HCT116 (cell line): ENCODE measurements around the gene TRIM65.

Experiments
- ELF1 ChIP-seq: IDR thresholded peaks from 2 replicates; pipeline ENCODE4 v1.6.1; 2012; ENCODE audit warnings: low read depth, borderline replicate concordance
- EZH2 ChIP-seq: fragments of 200-600 bp; sonication (generic); IDR thresholded peaks from 2 replicates; pipeline ENCODE4 v1.6.1; 2017; ENCODE audit warnings: antibody characterized with exemption, mixed run types
- POLR2A ChIP-seq: IDR thresholded peaks from 2 replicates; pipeline ENCODE4 v1.7.0; 2011; ENCODE audit warnings: borderline replicate concordance; ENCODE audit not compliant: insufficient read depth, insufficient read length; ENCODE audit errors: extremely low read depth
- TCF7L2 ChIP-seq: IDR thresholded peaks from 2 replicates; pipeline ENCODE4 v1.7.0; 2011; ENCODE audit warnings: borderline replicate concordance, inconsistent platforms; ENCODE audit not compliant: insufficient read depth, insufficient read length; ENCODE audit errors: extremely low read depth
- TF ChIP-seq, protein P1 (sequence below), 3 experiments: fragments of 200-600 bp in 1 of 3; sonication (generic) in 1 of 3; IDR thresholded peaks in 2 of 3; conservative IDR thresholded peaks in 1 of 3; 2 replicates each; pipeline ENCODE4 v1.5.1; 2012 to 2017; ENCODE audit warnings: low read depth in 2 of 3, low read length in 2 of 3, antibody characterized with exemption in 1 of 3, borderline replicate concordance in 1 of 3, control low read depth in 1 of 3, mild to moderate bottlenecking in 1 of 3, mixed read lengths in 1 of 3, mixed run types in 1 of 3, moderate library complexity in 1 of 3; ENCODE audit not compliant: insufficient read depth in 1 of 3
- TF ChIP-seq, protein P2 (sequence below): IDR thresholded peaks from 2 replicates; pipeline ENCODE4 v1.6.1; 2012; ENCODE audit warnings: low read depth

DNA sequence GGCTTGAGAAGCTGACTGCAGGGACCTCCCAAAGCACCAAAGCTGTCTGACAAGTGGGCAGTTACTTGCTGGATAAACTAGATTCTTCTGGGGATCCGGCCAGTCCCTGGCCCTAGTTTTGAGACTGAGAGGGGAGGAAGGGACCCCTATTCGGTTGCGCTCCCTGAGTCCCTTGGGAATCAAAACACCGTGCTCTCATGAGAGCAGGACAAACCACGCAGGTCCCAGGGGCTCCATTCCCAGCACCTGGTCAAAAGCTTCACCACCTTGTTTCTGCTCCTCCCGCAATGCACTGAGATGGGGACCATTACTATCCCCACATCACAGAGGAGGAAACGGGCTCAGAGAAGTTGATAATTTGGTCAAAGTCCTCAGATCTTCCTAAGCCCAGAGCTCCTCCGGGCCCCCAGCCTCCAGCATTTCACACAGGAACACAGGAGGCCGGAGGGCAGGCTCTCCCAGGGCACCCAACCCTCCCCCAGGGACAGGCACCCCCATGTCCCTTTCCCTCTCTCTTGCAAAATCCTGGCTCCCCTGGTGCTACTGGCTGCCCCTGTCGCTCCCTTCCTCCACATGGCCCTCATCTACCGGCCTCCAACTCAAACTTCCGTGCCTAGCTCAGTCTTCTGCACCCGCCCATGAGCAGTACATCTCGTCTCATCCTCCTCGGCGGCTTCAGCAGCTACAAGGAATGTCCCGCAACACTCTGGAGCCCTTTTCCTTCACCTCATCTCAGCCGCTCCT, 3.3 kb downstream of the TRIM65 start:
- TF ChIP-seq, protein P1, sequence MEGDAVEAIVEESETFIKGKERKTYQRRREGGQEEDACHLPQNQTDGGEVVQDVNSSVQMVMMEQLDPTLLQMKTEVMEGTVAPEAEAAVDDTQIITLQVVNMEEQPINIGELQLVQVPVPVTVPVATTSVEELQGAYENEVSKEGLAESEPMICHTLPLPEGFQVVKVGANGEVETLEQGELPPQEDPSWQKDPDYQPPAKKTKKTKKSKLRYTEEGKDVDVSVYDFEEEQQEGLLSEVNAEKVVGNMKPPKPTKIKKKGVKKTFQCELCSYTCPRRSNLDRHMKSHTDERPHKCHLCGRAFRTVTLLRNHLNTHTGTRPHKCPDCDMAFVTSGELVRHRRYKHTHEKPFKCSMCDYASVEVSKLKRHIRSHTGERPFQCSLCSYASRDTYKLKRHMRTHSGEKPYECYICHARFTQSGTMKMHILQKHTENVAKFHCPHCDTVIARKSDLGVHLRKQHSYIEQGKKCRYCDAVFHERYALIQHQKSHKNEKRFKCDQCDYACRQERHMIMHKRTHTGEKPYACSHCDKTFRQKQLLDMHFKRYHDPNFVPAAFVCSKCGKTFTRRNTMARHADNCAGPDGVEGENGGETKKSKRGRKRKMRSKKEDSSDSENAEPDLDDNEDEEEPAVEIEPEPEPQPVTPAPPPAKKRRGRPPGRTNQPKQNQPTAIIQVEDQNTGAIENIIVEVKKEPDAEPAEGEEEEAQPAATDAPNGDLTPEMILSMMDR (IDR thresholded peaks at IDR 0.05 in 2 of 3, conservative IDR thresholded peaks at IDR 0.05 in 1 of 3; ENCODE audit: borderline replicate concordance in 1 of 3, insufficient read depth in 1 of 3, low read depth in 2 of 3, low read length in 2 of 3), result no peak
- TF ChIP-seq TCF7L2 (no peak), POLR2A (no peak), ELF1 (no peak), EZH2 (no peak)
- TF ChIP-seq, protein P2, sequence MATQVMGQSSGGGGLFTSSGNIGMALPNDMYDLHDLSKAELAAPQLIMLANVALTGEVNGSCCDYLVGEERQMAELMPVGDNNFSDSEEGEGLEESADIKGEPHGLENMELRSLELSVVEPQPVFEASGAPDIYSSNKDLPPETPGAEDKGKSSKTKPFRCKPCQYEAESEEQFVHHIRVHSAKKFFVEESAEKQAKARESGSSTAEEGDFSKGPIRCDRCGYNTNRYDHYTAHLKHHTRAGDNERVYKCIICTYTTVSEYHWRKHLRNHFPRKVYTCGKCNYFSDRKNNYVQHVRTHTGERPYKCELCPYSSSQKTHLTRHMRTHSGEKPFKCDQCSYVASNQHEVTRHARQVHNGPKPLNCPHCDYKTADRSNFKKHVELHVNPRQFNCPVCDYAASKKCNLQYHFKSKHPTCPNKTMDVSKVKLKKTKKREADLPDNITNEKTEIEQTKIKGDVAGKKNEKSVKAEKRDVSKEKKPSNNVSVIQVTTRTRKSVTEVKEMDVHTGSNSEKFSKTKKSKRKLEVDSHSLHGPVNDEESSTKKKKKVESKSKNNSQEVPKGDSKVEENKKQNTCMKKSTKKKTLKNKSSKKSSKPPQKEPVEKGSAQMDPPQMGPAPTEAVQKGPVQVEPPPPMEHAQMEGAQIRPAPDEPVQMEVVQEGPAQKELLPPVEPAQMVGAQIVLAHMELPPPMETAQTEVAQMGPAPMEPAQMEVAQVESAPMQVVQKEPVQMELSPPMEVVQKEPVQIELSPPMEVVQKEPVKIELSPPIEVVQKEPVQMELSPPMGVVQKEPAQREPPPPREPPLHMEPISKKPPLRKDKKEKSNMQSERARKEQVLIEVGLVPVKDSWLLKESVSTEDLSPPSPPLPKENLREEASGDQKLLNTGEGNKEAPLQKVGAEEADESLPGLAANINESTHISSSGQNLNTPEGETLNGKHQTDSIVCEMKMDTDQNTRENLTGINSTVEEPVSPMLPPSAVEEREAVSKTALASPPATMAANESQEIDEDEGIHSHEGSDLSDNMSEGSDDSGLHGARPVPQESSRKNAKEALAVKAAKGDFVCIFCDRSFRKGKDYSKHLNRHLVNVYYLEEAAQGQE, result no peak
